HG03097 (cell line): ENCODE data around the gene TRABD2B.

ENCODE experiments used
- ATAC-seq: cut with Tn5 transposase; IDR thresholded peaks from one replicate; pipeline ENCODE4 v1.9.1; 2021; ENCODE audit not compliant: unreplicated experiment, low FRiP score

Gene TRABD2B

GRCh38 chr1:47838562-47839432, 158.4 kb downstream of the TRABD2B start:
- ATAC-seq: no peak

- no peak for ATAC-seq
These were observed 159.2 kb downstream of the TRABD2B start for GRCh38 chr1:47837866-47838561.

GRCh38 chr1:47837056-47837830, 159.9 kb downstream of the TRABD2B start:
- ATAC-seq: no peak

GRCh38 chr1:47835409-47835808, 161.8 kb downstream of the TRABD2B start:
- ATAC-seq: no peak

- no peak for ATAC-seq
These were observed 162.9 kb downstream of the TRABD2B start for GRCh38 chr1:47834326-47834725.

GRCh38 chr1:47830641-47831333, 166.4 kb downstream of the TRABD2B start:
- ATAC-seq: no peak

- no peak for ATAC-seq
These were observed 167.2 kb downstream of the TRABD2B start for GRCh38 chr1:47830021-47830420.

- ATAC-seq: no peak
These were observed 168.2 kb downstream of the TRABD2B start for GRCh38 chr1:47828978-47829377.

- no peak for ATAC-seq
These were observed 170.1 kb downstream of the TRABD2B start for GRCh38 chr1:47827109-47827508.

GRCh38 chr1:47824716-47825115, 172.5 kb downstream of the TRABD2B start:
- no peak for ATAC-seq

GRCh38 chr1:47824297-47824696, 172.9 kb downstream of the TRABD2B start:
- no peak for ATAC-seq

GRCh38 chr1:47823040-47823808, 174.0 kb downstream of the TRABD2B start:
- no peak for ATAC-seq

- ATAC-seq: no peak
These were observed 175.4 kb downstream of the TRABD2B start for GRCh38 chr1:47821760-47822159.

- no peak for ATAC-seq
These were observed 177.7 kb downstream of the TRABD2B start for GRCh38 chr1:47819574-47819888.

- ATAC-seq: no peak
These were observed 178.3 kb downstream of the TRABD2B start for GRCh38 chr1:47818682-47819573.

- no peak for ATAC-seq
These were observed 179.3 kb downstream of the TRABD2B start for GRCh38 chr1:47817861-47818260.

- no peak for ATAC-seq
These were observed 180.7 kb downstream of the TRABD2B start for GRCh38 chr1:47816325-47817071.
